ENCODE measurements around the gene URGCP.

- TF ChIP-seq EZH2 (IDR thresholded peaks at IDR 0.05) (no peak), POLR2AphosphoS5 (IDR thresholded peaks at IDR 0.05; ENCODE audit: borderline replicate concordance, low read depth, low read length) (no peak), FOXP2 (optimal IDR thresholded peaks at IDR 0.05; ENCODE audit: control extremely low read depth, extremely low read length, insufficient read depth) (no peak)
These were observed 55.9 kb downstream of the URGCP start for GRCh38 chr7:43850348-43851116.

All from SK-N-MC (cell line).